Left forelimb (tissue), 1 donor: ENCODE results near the gene STRN3.

Source experiments
- DNase-seq: peaks from one replicate; pipeline ENCODE4 v3.0.0-alpha.2; 2018; ENCODE audit warnings: low spot score

The STRN3 gene

DNA sequence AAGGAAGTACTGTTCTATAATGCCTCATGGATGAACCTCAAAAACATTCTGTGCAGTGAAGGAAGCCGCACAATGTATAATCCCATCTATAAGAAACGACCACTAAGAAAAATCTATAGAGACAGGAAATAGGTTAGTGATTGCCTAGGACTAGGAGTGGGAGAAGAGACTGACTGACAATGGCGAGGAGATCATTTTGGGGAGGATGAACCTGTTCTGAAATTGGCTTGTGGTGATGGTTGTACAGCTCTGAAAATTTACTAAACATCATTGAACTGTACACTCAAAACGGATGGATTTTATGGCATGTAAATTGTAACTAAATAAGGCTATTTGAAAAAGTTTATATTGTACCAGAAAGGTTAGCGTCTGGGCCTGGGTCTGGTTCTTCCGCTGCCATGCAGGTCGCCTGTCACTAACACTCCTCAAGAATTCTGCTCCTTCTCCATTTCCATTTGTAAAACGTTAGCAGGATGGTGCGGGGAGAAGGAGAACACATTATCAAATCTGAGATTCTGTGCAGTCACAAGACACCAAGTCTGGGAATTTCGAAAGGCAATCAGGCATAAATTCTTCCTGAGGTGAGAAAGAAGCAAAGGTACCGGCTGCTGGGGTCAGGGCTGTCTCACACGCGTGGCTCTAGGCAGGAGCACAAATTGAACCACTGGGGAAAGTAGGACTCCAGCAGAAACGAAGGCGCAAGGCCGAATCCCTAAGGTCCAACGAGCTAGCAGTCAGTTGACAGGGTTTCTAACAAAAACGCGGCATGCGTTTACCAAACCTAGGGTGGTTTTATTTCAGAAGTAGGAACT is 152.7 kb downstream of the STRN3 start:
- no peak for DNase-seq

DNA sequence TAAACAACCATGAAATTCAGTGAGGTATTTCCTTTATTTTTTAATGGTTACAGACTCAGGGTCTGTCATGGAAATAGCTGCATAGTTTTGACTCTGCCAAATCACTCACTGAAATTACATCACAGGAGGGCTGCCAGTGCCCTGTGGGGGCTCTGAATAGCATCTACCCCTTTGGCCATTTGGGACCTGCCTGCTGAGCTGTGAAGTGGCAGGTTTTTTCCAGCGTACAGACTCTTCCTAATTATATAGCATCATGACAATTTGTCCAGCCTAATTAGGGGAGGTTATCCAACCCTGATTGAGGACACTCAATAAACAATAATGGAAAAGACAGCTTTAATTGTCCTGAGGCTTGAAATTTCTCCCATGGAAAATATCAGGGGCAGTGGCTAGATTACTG is 153.6 kb downstream of the STRN3 start:
- no peak for DNase-seq

DNA sequence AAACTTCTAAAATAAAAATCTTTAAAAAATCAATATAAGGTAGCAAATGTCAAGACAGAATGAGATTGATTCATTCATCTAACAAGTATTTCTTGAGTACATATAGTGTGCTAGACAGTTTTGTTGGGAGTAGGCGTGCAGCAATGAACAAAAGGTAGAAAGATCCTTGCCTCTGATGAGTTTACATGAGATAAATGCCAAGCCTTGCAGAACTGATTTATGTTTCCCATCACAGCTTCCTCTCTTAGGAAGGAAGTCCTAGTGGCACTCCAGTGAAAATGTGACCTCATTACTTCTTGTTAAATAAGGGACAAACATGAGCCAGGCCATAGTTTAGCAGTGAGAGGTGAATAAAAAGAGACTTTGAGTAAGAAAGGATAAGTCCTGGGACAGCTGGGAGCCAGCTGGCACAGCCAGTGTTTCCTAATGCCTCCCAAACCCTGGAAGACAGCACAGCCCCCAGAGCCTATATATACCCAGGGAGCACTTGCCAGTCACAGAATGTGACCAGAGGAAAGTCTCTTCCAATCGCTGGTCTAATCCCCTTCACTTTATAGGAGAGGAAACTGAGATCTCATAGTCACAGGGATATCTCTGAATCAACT is 156.5 kb downstream of the STRN3 start:
- no peak for DNase-seq

DNA sequence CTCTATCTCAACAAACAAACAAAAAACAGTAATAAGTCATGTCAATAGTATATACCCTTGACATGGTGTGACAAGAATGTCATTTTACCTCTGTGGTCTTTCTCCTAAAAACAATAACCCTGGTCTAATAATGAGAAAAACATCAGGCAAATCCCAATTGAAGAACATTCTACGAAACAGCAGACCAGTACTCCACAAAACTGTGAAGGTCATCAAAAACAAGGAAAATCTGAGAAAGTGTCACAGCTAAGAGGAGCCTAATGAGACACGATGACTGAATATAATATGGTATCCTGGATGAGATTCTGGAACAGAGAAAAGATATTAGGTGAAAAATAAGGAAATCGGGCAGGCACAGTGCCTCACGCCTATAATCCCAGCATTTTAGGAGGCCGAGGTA is 157.4 kb downstream of the STRN3 start:
- DNase-seq = no peak

DNA sequence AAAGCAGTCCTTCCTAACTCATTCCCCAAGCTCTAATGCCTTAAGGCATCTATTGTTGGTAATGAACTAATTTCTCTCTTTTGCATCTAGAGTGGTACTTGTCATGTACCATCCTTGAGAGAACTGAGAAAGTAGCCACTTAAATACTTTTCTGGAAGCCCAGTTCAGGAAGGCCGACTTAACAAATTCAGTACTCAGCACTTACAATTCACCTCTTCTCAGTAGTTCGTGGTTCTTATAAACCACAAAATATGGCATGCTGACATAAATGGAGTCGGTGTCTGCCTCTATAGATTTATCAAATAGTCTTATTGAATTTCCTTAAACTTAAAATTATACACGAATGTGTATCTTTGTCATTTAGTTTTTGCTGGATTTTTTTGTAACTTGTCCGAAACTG is 161.2 kb downstream of the STRN3 start:
- no peak for DNase-seq

DNA sequence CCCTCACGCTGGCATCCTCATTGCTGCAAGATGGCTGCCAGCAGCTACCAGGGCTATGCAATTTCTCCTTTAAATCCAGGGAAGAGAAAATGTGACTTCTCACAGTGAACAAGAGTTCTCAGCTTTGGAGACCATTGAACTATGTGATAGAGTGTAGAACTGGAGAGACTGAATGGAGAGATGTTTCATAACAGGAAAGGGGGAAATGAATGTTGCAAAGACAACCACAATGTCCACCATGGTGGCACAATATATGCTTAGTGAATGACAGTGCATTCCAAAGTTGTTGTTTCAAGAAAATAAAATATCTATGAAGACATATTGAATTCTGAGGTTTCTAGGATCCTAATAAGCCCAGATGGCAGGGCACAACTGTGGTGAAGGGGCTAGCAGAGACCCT is 165.0 kb downstream of the STRN3 start:
- no peak for DNase-seq

DNA sequence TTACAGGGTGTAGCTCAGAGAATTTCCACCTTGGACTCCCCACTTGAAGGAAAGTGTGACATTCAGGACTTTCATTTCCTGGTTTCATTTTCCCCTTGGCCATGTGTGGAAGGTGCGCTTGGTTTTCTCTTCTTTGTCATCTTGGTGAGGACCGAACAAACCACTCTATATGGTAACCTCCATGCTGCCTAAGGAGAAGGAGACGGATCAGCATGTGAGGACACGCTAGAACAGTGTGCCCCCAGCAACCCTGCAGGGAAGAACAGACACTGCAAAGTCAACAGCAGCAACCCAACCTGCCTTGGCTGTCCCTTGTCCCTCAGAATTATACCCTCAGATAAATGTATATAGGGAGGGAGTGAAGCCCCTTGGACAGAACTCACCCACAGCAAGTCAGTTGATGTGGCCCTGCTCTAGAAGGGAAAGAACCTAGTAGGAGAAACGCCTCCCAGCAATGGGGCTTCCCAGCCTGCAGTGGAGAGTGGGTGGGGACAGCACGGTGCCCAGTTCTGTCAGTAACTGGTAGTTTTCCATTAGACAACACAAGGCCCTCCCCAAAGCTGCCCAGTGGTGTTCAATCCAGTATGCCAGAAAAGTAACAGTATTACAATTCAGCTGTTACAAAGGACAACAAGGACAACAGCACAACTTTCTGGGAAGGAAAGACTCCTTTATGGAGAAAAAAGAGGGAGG is 170.7 kb downstream of the STRN3 start:
- DNase-seq = no peak

DNA sequence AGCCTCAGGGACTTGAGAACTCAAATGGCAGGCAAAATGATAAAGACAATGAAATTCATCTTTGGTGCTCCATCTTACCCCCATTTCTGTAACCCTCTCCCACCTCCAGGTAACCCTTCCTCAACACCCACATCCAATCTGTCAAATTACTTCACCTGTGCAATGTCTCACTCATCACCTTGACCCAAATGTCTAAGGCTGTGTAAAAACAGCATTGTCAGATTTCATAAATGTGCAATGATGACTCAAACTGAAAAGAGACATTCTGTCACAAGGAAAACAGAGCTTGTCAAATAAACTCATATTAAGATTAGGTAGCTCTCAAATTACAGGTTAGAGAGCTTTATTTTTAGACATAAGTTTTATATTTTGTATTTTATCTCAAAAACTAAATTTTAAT is 171.7 kb downstream of the STRN3 start:
- no peak for DNase-seq

DNA sequence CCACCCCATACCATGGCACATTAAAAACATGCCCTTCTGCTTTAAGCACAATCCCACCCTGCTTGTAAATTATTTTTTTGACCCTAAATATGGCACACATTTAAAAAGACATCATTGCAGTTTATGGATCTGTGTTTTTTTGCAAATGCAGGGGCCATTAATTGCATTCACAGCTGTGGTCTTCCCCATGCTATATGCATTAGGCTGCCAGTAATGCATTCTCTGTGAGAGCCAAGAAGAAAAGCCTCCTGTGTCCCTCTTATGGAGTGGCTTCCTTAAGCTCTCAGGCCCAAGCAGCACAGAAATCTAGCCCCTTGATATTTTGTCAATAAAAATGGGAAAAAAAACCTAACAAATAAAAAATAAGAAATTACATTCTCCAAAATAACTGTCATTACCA is 172.2 kb downstream of the STRN3 start:
- no peak for DNase-seq

DNA sequence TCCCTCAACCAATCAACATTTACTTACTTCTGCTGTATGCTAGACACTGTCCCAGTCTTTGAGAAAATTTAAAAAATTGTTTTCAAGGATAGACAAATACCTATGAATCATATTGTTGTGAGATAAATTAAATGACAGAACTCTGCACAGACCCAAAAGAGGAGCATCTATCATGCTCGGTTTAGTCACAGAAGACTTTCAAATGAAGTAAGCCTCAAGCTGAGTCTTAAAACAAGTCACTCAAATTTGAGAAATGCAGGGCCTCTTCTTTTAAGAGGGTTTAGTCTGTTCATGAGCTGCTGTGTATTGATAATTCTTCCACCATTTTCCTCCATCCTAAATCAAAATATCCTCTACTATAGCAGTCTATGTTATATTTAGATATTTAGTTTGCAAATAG is 176.2 kb downstream of the STRN3 start:
- no peak for DNase-seq

DNA sequence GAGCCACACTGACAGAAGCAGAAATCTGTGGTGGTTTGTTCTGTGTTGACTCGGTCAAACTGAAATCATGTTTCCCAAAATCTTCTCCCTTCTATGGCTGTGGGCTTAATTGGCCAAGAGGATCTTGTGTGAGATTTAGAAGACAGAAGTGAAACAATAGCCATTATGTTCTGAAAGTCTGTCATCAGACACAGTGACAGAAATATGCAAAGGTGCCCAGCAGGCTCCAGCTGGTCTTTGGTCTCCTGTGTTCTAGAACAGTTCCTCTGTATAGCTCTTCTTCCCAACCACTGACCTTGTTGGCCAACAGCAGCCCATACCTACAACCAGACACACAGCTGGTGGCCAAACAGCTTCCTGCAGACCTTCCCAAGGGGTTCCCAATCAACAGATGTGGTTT is 176.8 kb downstream of the STRN3 start:
- DNase-seq = no peak

DNA sequence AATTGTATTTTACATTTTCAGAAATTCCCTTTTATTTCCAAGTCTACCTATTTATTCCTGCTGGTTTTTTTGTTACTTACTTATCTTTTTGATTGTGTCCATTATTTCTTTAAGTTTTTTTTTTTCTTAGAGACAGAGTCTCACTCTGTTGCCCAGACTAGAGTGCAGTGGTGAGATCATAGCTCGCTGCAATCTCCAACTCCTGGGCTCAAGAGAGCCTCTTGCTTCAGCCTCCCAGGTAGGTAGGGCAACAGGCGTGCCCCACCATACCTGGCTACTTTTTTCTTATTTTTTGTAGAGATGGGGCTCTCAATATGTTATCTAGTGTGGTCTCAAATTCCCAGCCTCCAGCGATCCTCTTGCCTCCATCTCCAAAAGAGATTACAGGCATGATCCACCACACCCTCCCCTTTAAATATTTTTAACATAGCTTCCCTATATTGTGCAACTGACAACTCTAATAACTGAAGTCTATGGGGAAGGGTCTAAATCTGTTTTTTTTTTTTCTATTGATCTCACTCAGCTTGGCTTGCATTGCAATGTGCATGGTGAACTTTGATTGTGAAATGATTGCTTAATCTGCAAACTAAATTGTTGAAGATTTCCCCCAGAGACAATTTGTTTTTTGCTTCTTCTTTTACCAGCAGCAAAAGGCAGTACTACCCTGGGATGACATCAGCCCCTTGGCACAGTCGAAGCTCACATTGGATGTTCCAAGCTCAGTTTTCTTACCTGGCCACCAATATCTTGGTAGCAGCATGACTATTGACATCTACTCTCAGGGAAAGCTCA is 177.5 kb downstream of the STRN3 start:
- DNase-seq = no peak
